Kidney tubule cell (primary cell): Measurements from ENCODE around the gene PSAP.
"Not testable (repeated sequence)": the region's sequence is repeated elsewhere in the genome, so short reads cannot be mapped to it uniquely, and the experiment has no call there.

Experiments used
- DNase-seq: peaks from one replicate; pipeline ENCODE4 v3.0.0-alpha.2; 2018; ENCODE audit warnings: low spot score

PSAP gene

DNA sequence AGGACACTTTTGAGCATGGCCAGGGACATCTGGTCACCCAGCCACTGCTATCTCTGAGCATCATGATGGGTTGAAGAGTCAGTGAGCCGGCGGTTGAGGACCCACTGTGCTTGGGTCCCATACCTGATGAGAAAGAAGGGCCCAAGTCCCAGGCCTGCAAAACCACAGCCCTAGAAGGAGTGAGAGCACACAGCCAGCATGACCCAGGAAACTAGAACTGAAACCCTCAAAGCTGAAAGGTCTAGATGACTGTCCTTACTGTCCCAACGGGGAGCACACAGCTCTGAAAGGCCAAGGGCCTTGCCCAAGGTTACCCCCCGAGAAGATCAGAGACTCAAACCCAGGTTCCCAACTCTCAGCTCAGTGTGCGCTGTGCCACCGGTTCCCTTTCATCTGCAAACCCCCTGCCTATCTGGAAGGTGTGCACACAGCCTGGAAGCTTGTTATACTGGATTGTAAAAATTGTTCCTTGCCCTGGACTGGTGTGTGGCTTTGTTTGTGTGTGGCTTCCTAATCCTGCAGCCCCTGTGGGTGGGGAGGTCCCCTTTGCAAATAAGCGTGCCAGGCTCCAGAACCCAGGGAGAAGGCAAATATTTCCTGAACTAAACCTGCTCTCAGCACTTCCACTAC is 22.6 kb upstream of the PSAP start:
- DNase-seq, result no peak

DNA sequence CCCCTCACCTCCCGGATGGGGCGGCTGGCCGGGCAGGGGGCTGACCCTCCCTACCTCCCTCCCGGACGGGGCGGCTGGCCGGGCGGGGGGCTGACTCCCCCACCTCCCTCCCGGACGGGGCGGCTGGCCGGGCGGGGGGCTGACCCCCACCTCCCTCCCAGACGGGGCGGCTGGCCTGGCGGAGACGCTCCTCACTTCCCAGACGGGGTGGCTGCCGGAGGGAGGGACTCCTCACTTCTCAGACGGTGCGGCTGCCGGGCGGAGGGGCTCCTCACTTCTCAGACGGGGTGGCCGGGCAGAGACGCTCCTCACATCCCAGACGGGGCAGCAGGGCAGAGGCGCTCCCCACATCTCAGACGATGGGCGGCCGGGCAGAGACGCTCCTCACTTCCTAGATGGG is 18.6 kb upstream of the PSAP start:
- not testable (repeated sequence) for DNase-seq

DNA sequence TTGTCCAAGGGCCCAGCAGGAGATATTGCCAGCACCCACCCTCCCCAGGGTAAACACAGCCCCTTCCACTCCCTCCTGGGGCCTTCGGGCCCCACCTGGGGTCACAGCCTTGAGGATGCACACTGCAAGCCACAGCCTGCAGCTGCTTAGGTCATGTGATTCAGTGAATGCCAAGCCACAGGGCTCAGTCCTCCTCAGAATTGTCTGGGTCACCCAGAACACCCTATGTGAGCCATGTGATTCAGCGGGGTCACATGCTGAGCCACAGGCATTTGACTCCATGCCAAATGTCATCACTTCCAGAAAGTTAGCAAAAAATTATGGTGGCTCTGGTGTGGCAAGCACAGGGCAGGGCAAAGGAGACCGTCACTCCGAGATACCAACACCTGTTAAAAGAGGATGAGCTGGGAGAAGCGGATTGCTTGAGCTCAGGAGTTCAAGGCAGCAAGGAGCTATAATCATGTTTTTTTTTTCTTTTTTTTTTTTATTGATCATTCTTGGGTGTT is 17.2 kb upstream of the PSAP start:
- peak; percentile 93 for DNase-seq

DNA sequence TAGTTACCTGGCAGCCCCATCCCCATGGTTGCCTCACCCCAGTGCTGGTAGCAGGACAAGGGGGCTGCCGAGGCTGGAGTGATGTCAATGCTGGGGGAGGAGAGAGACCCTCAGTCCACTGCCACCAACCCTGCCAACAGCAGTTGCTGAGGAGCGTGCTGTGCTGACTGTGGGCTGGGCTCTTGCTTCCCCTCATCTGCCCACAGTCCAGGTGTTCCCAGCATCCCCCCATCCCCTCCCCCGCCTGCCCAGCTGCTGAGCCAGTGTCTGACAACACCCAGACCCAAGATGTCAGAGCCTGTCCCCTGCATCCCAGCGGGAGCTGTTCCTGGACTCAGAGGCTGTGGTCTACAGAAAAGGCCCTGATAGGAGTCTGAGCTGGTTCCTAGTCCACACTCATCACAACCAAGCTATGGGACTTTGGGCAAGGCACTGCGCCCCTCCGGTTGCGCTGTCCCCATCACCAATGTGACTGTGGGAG is 14.6 kb upstream of the PSAP start:
- no peak for DNase-seq

DNA sequence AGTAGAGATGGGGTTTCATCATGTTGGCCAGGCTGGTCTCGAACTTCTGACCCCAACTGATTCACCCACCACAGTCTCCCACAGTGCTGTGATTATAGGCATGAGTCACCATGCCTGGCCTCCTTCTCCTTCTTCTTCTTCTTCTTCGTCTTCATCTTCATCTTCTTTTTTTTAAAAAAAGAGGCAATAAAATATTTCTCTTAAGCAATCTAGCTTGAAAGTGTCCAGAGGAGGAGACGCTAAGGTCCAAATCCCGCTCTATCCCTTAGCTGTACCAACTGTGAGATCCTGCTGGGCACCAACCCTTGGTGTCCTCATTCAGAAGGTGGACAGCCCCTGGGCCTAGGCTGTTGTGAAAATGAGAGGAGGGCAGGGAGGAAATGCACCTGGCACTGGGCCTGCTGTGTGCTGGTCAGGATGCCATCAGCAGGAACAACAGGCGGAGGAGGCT is 13.9 kb upstream of the PSAP start:
- peak; percentile 86 for DNase-seq

DNA sequence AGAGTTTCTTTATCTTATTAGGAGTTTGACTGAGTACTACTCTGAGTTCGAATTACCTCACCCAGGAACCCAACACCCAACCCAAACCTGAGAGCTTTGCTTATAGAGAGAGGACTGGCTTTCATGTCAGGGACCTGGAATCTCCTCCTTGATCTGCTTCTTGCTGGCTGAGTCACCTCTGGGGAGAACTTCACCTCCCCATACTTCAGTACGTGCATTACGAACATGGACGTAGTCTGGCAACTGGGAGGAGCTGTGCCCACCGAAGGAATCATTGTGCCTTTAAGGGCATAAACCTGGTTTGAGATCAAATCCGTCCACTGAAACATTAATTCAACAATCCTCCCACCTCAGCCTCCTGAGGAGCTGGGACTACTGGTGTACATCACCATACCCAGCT is 12.2 kb upstream of the PSAP start:
- peak; percentile 43 for DNase-seq

DNA sequence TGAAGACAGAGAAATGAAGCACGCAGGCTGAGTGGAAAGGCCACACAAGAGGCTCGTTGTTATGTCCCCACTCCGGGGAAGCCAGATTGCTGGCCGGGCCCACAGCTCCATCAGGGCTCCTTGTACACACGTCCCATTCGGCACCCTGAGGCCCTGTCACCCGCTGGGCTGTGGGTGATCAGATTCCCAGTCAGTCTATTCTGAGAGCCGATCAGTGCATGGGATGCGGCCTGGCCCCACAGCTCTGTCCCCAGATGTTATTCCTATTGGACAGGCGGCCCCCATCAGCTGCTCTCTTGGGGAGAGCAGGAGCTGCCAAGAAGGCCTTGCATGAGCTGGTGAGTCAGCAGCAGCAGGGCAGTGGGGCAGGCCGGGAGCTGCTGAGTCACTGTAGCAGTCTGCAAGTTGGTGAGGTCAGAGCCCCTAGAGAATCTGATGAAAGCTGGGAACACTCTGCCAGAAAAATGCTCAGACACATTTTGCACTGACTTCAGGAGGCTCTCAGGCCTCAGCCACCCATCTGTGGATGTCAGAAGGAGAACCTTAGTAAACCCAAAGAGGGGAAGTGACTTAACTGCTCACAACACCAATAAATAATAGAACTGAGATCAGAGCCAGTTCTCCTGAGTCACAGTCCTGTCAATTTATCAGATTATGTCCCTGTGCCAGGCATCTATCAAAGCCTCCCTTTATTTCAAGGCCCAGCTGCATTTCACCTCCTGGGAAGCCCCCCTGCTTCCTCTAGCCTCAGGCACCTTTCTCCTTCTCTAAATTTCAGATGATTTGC is 9.4 kb upstream of the PSAP start:
- DNase-seq, result peak; percentile 99

DNA sequence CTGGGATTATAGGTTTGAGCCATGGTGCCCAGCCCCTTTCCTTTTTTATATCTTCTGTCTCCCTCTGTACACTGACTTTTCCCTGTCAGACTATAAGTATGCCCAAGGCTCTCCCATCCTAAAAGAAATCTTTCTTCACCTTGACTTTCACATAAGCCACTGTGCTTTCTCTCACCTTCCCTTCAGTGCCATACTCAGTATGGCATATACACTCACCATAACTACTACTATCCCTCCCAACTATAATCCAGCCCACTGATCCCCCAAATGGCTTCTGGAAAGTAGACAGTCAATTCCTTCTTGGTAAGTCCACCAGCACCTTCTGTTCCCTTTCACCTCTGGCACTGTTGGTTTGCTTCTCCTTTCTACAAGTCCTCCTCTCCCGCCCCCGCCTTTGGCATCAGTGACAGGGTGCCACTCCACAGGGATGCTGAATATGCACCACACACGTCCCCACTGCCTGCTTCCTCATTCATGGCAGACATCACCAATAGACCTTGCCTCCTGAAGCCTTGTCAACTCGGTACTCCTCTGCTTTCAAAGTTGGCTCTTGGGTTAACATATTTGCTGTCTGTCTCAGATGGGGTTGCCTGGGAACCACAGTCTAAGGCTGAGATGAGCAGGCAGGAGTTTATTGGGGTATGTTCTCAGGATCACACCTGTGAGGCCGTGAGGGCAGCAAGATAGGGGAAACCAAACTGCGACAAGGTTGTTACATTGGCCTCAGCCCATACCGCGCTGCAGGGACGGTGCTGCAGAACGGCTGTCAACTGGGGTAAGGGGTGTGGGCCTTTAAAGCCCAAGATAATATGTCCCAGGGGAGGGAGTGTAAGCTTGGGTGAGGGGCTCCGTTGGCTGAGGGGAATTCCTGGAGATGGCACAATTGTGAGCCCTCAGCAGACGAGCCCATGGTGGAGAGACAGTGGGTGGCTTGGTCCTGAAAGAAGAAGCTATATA is 7.2 kb upstream of the PSAP start:
- no peak for DNase-seq

DNA sequence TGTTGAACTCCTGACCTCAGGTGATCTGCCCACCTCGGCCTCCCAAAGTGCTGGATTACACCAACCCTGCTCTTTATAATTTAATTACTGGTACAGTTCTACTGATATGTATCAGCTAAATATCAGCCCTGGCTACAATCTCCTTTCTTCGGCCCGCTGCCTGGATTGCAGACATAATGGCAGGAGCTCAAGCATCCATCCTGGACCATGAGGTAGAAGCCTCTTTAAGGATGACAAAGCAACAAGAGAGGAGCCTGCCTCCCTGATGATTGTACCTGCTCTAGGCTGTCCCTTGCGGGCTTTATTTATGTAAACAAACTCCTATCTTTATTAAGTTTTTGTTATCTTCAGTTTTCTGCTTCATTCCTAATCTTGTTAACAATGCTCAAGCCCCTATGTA is 5.6 kb upstream of the PSAP start:
- DNase-seq, result no peak

DNA sequence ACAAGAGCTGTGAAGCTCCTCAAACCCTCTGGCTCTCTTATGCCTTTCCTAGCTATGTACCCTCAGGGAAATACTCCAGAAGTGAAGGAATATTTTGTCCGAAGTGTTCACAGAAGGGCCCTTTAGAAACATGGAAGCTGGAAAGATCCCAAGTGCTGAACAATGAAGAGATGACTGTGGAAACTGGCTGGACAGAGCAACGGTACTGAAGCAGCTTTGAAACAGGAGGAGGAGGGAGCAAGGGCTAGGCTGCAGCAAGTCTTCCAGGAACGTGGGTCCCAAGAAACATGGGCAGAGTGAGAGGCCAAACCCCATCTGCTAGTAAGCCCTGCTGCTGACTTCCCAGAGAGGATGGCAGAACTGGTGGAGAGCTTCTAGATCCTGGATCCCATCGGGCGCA is 3.0 kb upstream of the PSAP start:
- DNase-seq, result no peak

DNA sequence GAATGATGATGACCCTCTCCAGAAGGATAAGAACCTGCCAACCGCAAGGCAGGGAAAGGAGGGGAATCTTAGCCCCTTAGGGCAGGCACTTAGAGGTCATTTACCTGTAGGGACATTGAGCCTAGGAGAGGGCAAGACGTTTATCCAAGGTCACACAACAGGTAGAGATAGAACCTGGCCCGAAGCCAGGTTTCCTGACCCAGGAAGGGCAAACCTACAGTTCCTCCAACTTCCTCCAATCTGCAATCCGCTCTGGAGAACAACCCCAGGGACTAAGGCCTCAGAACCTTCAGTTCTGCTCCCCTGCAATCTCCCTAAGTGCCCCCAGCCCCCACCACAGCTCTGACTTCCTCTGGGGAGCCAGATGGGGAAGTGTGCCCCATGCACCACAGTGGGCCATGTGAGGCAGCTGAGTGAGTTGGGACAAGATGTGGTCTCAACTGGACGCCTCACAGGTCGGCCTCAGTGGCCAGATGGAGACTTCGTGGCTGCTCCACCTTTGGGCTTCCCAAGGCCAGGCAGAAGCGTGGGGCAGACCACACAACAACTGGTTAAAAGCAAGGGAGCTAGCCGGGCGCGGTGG is 1.4 kb upstream of the PSAP start:
- DNase-seq, result no peak

DNA sequence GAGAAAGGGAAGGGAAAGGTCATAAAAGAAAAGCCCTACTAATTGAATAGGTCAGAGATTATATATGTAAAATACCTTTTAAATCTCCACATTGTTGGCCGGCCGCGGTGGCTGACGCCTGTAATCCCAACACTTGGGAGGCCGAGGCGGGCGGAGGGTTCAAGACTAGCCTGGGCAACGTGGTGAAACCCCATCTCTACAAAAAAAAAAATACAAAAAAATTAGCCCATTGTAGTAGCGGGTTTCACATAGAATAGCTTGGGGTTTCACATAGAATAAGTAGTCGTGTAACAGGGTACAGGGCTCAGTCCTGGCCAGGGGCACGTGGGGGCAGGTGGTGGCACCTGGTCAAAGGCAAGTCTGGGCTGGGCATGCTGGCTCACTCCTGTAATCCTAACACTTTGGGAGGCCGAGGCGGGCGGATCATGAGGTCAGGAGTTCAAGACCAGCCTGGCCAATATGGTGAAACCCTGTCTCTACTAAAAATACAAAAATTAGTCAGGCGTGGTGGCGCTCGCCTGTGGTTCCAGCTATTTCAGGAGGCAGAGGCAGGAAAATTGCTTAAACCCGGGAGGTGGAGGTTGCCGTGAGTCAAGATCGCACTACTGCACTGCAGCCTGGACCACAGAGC is 529 bp upstream of the PSAP start:
- DNase-seq, result peak; percentile 39

DNA sequence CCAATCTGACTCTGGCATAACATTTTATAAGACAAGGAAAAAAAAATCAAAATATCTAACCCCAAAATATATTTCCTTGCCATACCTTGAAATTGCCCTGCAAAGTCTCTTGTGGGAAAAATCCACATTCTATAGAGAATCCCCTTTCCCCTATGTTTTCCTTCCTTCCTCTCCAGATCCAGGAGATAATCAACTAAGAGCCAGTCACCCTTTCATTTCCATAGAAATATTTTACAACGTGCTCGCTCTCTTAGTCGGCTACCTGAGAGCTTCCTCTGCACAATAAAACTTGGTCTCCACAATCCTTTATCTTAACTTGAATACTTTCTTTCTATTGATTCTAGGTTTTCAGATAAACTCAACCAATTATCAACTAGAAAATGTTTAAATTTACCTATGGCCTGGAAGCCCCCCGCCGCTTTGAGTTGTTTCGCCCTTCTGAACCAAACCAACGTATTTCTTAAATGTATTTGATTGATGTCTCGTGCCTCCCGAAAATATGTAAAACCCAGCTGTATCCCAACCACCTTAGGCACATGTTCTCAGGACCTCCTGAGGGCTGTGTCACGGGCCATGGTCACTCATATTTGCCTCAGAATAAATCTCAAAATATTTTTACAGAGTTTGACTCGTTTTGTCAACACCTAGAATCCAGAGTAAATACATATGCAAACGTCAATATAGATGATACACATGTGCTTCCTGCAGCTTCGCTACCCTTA is 869 bp downstream of the PSAP start:
- peak; percentile 30 for DNase-seq

DNA sequence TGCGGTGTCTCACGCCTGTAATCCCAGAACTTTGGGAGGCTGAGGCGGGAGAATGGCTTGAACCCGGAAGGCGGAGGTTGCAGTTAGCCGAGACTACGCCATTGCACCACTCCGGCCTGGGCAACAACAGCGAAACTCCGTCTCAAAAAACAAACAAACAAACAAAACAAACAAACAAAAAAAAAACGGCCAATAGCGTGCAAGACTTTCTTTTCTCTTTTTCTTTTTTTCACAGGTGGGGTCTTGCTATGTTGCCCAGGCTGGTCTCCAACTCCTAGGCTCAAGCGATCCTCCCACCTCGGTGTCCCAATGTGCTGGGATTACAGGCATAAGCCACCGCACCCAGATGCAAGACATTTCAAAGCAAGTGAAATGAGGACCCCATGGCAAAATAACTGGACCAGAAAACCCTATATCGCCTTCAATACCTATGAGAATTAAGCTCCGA is 1.6 kb downstream of the PSAP start:
- DNase-seq, result no peak

DNA sequence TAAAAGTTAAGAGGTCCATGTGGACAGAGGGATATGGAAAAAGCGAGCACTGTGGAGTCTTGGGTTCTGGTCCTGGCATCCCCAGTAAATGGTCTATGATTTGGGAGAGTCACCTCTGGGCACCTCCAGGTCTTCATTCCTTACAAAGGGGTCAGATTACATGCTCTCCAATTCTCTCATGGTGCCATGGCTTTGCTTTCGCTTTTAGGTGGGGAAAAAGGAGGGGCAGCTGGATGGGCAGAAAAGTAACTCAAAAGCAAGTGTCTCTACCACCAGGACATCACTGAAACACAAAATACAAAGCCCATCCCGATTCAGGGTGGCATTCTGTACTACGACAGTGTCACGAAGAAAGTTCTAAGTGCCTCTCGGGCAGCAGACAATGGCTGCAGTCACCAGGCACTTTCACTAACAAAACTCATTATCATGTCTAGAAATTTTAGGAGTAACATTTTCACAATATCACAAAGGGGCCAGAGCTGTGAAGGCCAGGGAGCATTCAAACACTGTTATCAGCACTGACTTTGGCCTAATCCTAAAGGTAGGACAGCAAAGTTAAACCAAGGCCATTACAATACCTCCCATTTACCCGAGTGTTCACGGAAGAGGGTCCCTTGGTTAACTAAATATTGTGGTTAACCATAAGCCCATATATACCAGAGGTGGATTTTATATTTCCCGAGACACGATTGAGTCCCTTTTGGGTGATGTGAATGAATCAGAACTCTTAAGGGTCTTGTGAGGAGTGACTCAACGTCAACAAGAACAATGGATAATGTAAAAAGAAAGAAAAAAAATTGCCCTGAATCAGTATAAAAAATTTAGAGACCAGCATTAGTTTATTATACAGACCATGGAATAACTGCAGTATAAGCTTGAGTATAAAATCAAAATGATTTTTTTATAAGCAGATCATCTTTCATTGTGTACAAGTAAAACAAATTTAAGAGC is 2.5 kb downstream of the PSAP start:
- DNase-seq, result peak; percentile 66

DNA sequence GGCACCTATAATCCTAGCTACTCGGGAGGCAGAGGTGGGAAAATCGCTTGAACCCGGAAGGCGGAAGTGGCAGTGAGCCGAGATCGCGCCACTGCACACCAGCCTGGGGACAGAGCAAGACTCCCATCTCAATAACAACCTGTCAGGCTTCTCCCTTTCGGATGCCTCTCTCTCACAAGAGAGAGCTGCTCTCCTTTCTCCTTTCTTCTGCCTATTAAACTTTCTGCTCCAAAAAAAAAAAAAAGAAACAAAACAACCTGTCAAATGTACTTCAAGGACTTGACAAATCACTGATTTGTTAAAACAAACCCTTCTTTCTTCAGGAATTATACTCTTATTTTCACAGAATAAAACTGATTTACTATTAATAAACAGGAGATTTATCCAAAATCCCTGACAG is 3.6 kb downstream of the PSAP start:
- DNase-seq, result no peak

DNA sequence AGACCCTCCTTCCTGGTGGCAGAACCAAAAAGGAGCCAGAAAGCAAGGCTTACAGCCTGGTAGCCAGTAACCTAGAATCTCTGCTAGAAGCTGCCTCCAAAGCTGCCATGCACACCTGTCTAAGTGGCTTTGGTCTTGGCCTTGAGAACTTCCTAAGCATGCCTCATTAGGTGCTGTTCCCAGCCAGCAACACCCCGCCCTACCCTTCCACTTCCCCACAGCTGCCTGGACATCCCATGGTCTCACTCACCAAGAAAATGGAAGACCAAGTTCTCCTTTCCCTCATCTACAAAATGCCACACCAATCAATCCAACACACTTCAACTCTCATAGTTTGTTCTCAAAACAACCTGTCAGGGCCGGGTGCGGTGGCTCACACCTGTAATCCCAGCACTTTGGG is 4.2 kb downstream of the PSAP start:
- no peak for DNase-seq

DNA sequence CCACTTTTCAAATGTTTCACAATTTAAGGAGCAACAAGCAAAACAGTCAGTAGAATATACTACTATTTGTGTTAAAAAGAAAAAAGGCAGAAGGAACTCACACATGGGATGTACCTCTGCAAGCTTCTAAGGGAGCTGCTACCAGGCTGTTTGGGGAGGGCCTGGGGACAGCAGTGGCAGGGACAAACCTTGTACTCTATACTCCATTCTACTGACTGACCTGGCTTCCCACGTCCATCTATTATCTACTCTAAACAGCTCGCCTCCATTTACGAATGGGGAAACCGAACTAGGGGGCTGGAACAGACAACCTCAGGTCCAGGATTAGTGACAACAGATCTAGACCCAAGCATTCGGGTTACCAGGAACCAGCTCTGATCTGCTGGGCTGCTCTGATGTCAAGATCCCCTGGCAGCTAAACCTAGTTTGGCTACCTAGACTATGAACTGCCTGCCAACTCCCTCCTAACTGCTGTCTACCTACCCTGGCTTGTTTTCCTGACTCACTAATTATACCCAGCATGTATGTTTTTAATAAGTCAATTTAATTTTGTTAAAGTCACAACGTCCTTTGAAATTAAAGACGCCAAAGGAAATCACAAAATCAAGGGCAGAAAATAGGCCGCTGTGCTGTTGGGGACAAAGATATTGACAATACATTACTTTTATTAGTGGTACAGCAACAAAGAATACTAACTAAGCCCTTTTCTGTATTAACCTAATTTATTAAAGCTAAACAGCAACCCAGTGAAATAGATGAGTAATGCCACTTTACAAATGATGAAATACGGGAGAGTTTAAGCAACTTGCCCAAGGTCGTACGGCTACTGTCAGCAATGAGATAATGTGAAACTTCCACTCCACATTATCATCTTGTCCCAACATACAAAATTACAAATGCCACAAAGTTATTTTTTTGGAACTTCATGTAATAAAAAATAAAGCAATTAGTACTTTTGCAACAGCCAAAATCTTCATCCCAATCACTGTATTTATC is 5.3 kb downstream of the PSAP start:
- DNase-seq, result peak; percentile 37
